Esophagus muscularis mucosa (tissue), 4 donors: ENCODE measurements around the gene SNED1. TPM values are rescaled to one million over a fixed set of nuclear protein-coding genes. Genes with fewer than 3 reads are reported as not detected.
A peak's percentile ranks its signal among the peaks of the same experiment; 100 is the strongest.

Experiments used
- DNase-seq: peaks from one replicate; pipeline ENCODE4 v3.0.0-alpha.2; 2017; ENCODE audit errors: extremely low spot score
- H3K27ac ChIP-seq, 4 donors: fragments of 200-600 bp; sonication (generic); replicated peaks in 1 of 4; 1 replicate in 3 of 4; 2 replicates in 1 of 4; pipeline ENCODE4 v1.5.1; 2016 to 2019; ENCODE audit warnings: mild to moderate bottlenecking in 1 of 4
- H3K27me3 ChIP-seq, 4 donors: fragments of 200-600 bp; sonication (generic); one replicate each; pipeline versions ENCODE4 v1.5.1 to v1.6.0; 2016 to 2019
- H3K36me3 ChIP-seq, 4 donors: fragments of 200-600 bp; sonication (generic); one replicate each; pipeline ENCODE4 v1.5.1; 2016 to 2019
- H3K4me1 ChIP-seq, 4 donors: fragments of 200-600 bp; sonication (generic); one replicate each; pipeline ENCODE4 v1.5.1; 2016 to 2019
- H3K4me3 ChIP-seq, 4 donors: fragments of 200-600 bp; sonication (generic); 1 replicate in 2 of 4; 2 replicates in 2 of 4; pipeline ENCODE4 v1.5.1; 2016 to 2019; ENCODE audit warnings: mild to moderate bottlenecking in 4 of 4, moderate library complexity in 1 of 4
- H3K9me3 ChIP-seq, 4 donors: fragments of 200-600 bp; sonication (generic); 1 replicate in 3 of 4; 2 replicates in 1 of 4; pipeline ENCODE4 v1.5.1; 2016 to 2019
- EP300 ChIP-seq: sonication (generic); formaldehyde crosslinking; IDR thresholded peaks from one replicate; pipeline ENCODE4 v1.6.1; 2017; ENCODE audit warnings: antibody characterized with exemption
- POLR2A ChIP-seq: fragments of 450-650 bp; IDR thresholded peaks from one replicate; pipeline ENCODE4 v1.6.1; 2017; ENCODE audit warnings: antibody characterized with exemption, moderate library complexity, mild to moderate bottlenecking, low read depth
- POLR2AphosphoS5 ChIP-seq, 2 donors: sonication (generic); formaldehyde crosslinking; IDR thresholded peaks; one replicate each; pipeline ENCODE4 v1.6.1; 2017; ENCODE audit warnings: antibody characterized with exemption in 2 of 2
- WGBS: methylation state at CpG from one replicate; pipeline ENCODE4 v1.1.5; 2018; 5-methylcytosine and 5-hydroxymethylcytosine counted together
- intact Hi-C: fragments of 100-400 bp; cut with DNase I; formaldehyde crosslinking; loops from one replicate; pipeline ENCODE4 v1.15.1; 2023
- total RNA-seq, 4 donors: library from RNA; depleted of rRNA; stranded (reverse); fragments of >200 nt; gene quantifications; one replicate each; pipeline versions ENCODE4 v1.1.0 to v1.2.1, GENCODE V29; 2016
- TF ChIP-seq, protein P1 (sequence below), 3 experiments: fragments of 200-600 bp in 2 of 3; fragments of 450-650 bp in 1 of 3; sonication (generic) in 2 of 3; IDR thresholded peaks; one replicate each; pipeline ENCODE4 v1.5.1; 2017 to 2019; ENCODE audit warnings: antibody characterized with exemption in 3 of 3, mild to moderate bottlenecking in 2 of 3, moderate library complexity in 1 of 3

The SNED1 gene
- total RNA-seq, 4 donors from 2014 or later: 7.3 to 14.1 (median 11.6) TPM

- no peak for DNase-seq
- WGBS: 93% methylated on average over 14 of the region's 15 CpGs
- H3K27me3 ChIP-seq: peaks cover 0 to 65% (median 2%) of the 10 kb centered on the region in 4 donors
These were observed 39.0 kb upstream of the SNED1 start for GRCh38 chr2:240959214-240959940.

GRCh38 chr2:240959941-240960308 is 38.5 kb upstream of the SNED1 start:
- Histone ChIP-seq H3K9me3 (no peaks in the 10 kb centered on the region), H3K36me3 (no peaks in the 10 kb centered on the region), H3K27me3 (peaks cover 0 to 65% (median 2%) of the 10 kb centered on the region in 4 donors), H3K4me3 (no peak overlapping the region), H3K4me1 (peaks cover 18 to 34% (median 28%) of the 10 kb centered on the region in 4 donors), H3K27ac (no peak overlapping the region)
- TF ChIP-seq POLR2AphosphoS5 (IDR thresholded peaks at IDR 0.05) (no peak), EP300 (no peak), POLR2A (no peak)
- TF ChIP-seq, protein P1, sequence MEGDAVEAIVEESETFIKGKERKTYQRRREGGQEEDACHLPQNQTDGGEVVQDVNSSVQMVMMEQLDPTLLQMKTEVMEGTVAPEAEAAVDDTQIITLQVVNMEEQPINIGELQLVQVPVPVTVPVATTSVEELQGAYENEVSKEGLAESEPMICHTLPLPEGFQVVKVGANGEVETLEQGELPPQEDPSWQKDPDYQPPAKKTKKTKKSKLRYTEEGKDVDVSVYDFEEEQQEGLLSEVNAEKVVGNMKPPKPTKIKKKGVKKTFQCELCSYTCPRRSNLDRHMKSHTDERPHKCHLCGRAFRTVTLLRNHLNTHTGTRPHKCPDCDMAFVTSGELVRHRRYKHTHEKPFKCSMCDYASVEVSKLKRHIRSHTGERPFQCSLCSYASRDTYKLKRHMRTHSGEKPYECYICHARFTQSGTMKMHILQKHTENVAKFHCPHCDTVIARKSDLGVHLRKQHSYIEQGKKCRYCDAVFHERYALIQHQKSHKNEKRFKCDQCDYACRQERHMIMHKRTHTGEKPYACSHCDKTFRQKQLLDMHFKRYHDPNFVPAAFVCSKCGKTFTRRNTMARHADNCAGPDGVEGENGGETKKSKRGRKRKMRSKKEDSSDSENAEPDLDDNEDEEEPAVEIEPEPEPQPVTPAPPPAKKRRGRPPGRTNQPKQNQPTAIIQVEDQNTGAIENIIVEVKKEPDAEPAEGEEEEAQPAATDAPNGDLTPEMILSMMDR (IDR thresholded peaks at IDR 0.05): no peak
- WGBS: 90% methylated on average over 7 of the region's 14 CpGs
- intact Hi-C loops: no loop called here
- DNase-seq: no peak

More at GRCh38 chr2:240959214-240959940, 39.0 kb upstream of the SNED1 start:
- no peaks in the 10 kb centered on the region for H3K9me3 ChIP-seq
- TF ChIP-seq POLR2AphosphoS5 (IDR thresholded peaks at IDR 0.05) (no peak), POLR2A (no peak), EP300 (no peak)
- TF ChIP-seq, protein P1 (IDR thresholded peaks at IDR 0.05): no peak
- intact Hi-C loops: no loop called here
- H3K4me1 ChIP-seq: peaks cover 18 to 34% (median 29%) of the 10 kb centered on the region in 4 donors
- no peaks in the 10 kb centered on the region for H3K36me3 ChIP-seq
- H3K4me3 ChIP-seq: no peak overlapping the region
- no peak overlapping the region for H3K27ac ChIP-seq

GRCh38 chr2:240960309-240960970 is 38.0 kb upstream of the SNED1 start:
- Histone ChIP-seq H3K27me3 (peaks cover 0 to 64% (median 2%) of the 10 kb centered on the region in 4 donors), H3K27ac (peak overlapping the region in 1 of 4 donors; percentile 7), H3K4me1 (peaks cover 18 to 34% (median 28%) of the 10 kb centered on the region in 4 donors), H3K4me3 (no peak overlapping the region), H3K9me3 (no peaks in the 10 kb centered on the region), H3K36me3 (no peaks in the 10 kb centered on the region)
- intact Hi-C loops: no loop called here
- 45% methylated on average over 12 of the region's 28 CpGs for WGBS
- TF ChIP-seq, protein P1 (IDR thresholded peaks at IDR 0.05): no peak
- no peak for TF ChIP-seq POLR2AphosphoS5 (IDR thresholded peaks at IDR 0.05)
- TF ChIP-seq EP300: no peak
- TF ChIP-seq POLR2A: no peak
- no peak for DNase-seq

DNA sequence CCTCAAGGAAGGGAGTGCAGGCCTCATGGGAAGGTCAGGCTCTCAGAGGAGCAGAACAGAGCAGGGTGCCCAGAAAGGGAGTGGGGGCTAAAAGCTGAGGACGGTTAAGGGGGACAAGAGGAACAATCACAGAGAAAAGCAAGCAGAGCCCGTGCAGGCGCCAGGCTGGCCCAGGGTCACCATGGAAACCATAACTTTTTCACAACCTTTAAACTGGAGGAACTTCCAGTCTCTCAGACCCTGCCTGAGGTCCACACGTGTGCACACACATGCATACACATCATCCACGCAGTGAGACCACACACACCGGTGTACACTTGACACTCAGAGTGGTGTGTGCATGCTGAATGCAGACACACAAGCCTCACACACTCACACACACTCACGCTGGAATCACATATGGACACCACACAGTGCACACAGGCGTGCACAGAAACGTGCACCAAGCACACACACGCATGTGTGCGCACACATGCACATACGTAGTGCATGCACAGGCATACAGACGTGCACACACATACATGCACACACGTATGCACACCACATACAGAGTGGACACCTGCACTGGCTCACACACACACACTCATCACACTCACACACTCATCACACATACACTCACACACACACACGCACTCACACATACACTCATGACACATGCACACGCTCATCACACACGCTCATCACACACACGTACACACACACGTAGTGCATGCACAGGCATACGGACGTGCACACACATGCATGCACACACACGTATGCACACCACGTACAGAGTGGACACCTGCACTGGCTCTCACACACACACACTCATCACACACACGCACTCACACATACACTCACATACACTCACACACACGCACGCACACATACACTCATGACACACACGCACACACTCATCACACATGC is 37.2 kb upstream of the SNED1 start:
- Histone ChIP-seq H3K4me1 (peaks cover 18 to 32% (median 28%) of the 10 kb centered on the region in 4 donors), H3K27me3 (peaks cover 0 to 56% (median 2%) of the 10 kb centered on the region in 4 donors), H3K9me3 (no peaks in the 10 kb centered on the region), H3K36me3 (no peaks in the 10 kb centered on the region), H3K27ac (no peak overlapping the region), H3K4me3 (no peak overlapping the region)
- DNase-seq: no peak
- no peak for TF ChIP-seq POLR2A
- TF ChIP-seq EP300: no peak
- TF ChIP-seq, protein P1 (IDR thresholded peaks at IDR 0.05): no peak
- TF ChIP-seq POLR2AphosphoS5 (IDR thresholded peaks at IDR 0.05): no peak
- intact Hi-C loops: no loop called here
- 80% methylated on average over 27 of the region's 27 CpGs for WGBS
